H1 (cell line): ENCODE results near the gene HABP4. TPM values are rescaled to one million over a fixed set of nuclear protein-coding genes. Genes with fewer than 3 reads are reported as not detected.
A peak's percentile ranks its signal among the peaks of the same experiment; 100 is the strongest.

Experiments
- CTCF ChIA-PET: fragments of 300-600 bp; sonication (Branson Sonifier 250); formaldehyde crosslinking; loops from one replicate; lab custom pipeline; 2021; ENCODE audit not compliant: partially characterized antibody; lab: Charles Lee
- POLR2A ChIA-PET: fragments of 300-600 bp; sonication (Branson Sonifier 250); formaldehyde crosslinking; loops from one replicate; lab custom pipeline; 2021; ENCODE audit warnings: inconsistent platforms; ENCODE audit not compliant: partially characterized antibody; lab: Charles Lee
- DNase-seq, 2 experiments: peaks; one replicate each; pipeline versions ENCODE4 v3.0.0 to v3.0.0-alpha.2; 2010 to 2022; ENCODE audit warnings: low spot score in 2 of 2, low read depth in 1 of 2, mixed read lengths in 1 of 2
- FAIRE-seq: peaks from 2 replicates; lab custom pipeline; 2011; peaks lifted over from hg19 to GRCh38; lab: Jason Lieb, UNC
- H2AFZ ChIP-seq: 2 replicates; pipeline ENCODE4 v1.8.1; 2012; ENCODE audit warnings: low read length, inconsistent platforms
- H2AK5ac ChIP-seq: 2 replicates; pipeline ENCODE4 v1.6.1; 2013; ENCODE audit warnings: low read depth, low read length
- H2BK120ac ChIP-seq: replicated peaks from 2 replicates; pipeline ENCODE3; 2013; ENCODE audit warnings: low read depth, low read length, inconsistent platforms
- H2BK12ac ChIP-seq: 2 replicates; pipeline ENCODE4 v1.6.1; 2013; ENCODE audit warnings: low read depth, low read length
- H2BK15ac ChIP-seq: 2 replicates; pipeline ENCODE4 v1.6.1; 2013; ENCODE audit warnings: low read length
- H2BK20ac ChIP-seq: 2 replicates; pipeline ENCODE4 v1.6.1; 2013; ENCODE audit warnings: low read length
- H2BK5ac ChIP-seq: 2 replicates; pipeline ENCODE4 v1.6.1; 2013; ENCODE audit warnings: low read depth, low read length
- H3K14ac ChIP-seq: 2 replicates; pipeline ENCODE4 v1.6.1; 2013; ENCODE audit warnings: inconsistent platforms; ENCODE audit not compliant: insufficient read length
- H3K18ac ChIP-seq: 2 replicates; pipeline ENCODE4 v1.6.1; 2013; ENCODE audit warnings: low read length; ENCODE audit errors: extremely low read depth
- H3K23ac ChIP-seq: 2 replicates; pipeline ENCODE4 v1.6.1; 2013; ENCODE audit warnings: inconsistent platforms; ENCODE audit not compliant: insufficient read length
- H3K23me2 ChIP-seq: 2 replicates; pipeline ENCODE4 v1.6.1; 2013; ENCODE audit warnings: low read depth, low read length
- H3K27ac ChIP-seq: 2 replicates; pipeline ENCODE4 v1.6.1; 2011; ENCODE audit warnings: low read depth, low read length, inconsistent platforms
- H3K27me3 ChIP-seq, 4 experiments: replicated peaks in 1 of 4; 1 replicate in 1 of 4; 2 replicates in 3 of 4; pipeline versions ENCODE4 v1.6.1 to v1.8.1; 2011 to 2013; ENCODE audit warnings: low read length in 3 of 4, mild to moderate bottlenecking in 3 of 4, inconsistent platforms in 2 of 4, mixed read lengths in 2 of 4, moderate library complexity in 1 of 4; ENCODE audit not compliant: control insufficient read depth in 3 of 4, insufficient read depth in 3 of 4; ENCODE audit errors: extremely low read depth in 1 of 4
- H3K36me3 ChIP-seq, 4 experiments: 2 replicates each; pipeline versions ENCODE4 v1.6.1 to v1.8.1; 2011 to 2013; ENCODE audit warnings: mild to moderate bottlenecking in 4 of 4, low read length in 3 of 4, moderate library complexity in 2 of 4, control low read depth in 1 of 4, inconsistent platforms in 1 of 4; ENCODE audit not compliant: insufficient read depth in 4 of 4, control insufficient read depth in 2 of 4
- H3K4ac ChIP-seq: replicated peaks from 2 replicates; pipeline ENCODE3; 2013; ENCODE audit warnings: low read length, low read depth, mixed read lengths, inconsistent platforms; ENCODE audit not compliant: insufficient read length
- H3K4me1 ChIP-seq, 4 experiments: replicated peaks in 1 of 4; 1 replicate in 1 of 4; 2 replicates in 3 of 4; pipeline versions ENCODE4 v1.6.1 to v1.8.1; 2011 to 2013; ENCODE audit warnings: low read length in 3 of 4, inconsistent platforms in 2 of 4, mixed read lengths in 1 of 4; ENCODE audit not compliant: insufficient read depth in 4 of 4, control insufficient read depth in 3 of 4
- H3K4me2 ChIP-seq, 2 experiments: 2 replicates each; pipeline versions ENCODE4 v1.6.1 to v1.8.1; 2011 to 2013; ENCODE audit warnings: low read depth in 2 of 2, low read length in 2 of 2, control low read depth in 1 of 2, inconsistent platforms in 1 of 2, mild to moderate bottlenecking in 1 of 2; ENCODE audit not compliant: insufficient read depth in 1 of 2
- H3K4me3 ChIP-seq, 4 experiments: fragments of 200-600, 300-600 bp in 1 of 4; sonication (generic), shearing (Covaris generic), sonication (Bioruptor Twin) in 1 of 4; 2 replicates each; pipeline versions ENCODE4 v1.5.1 to v1.8.1; 2011 to 2016; ENCODE audit warnings: low read length in 4 of 4, low read depth in 3 of 4, control low read depth in 2 of 4, inconsistent platforms in 2 of 4, mild to moderate bottlenecking in 2 of 4, mixed read lengths in 1 of 4, moderate library complexity in 1 of 4; ENCODE audit not compliant: insufficient read depth in 2 of 4; ENCODE audit errors: extremely low read depth in 1 of 4
- H3K56ac ChIP-seq: replicated peaks from 2 replicates; pipeline ENCODE3; 2013; ENCODE audit warnings: low read depth, mild to moderate bottlenecking, mixed read lengths, low read length, inconsistent platforms; ENCODE audit not compliant: insufficient read length
- H3K79me1 ChIP-seq: 2 replicates; pipeline ENCODE4 v1.6.1; 2013; ENCODE audit warnings: low read depth, low read length, control low read depth
- H3K79me2 ChIP-seq, 2 experiments: 2 replicates each; pipeline versions ENCODE4 v1.6.1 to v1.8.1; 2012 to 2013; ENCODE audit warnings: low read length in 2 of 2, mild to moderate bottlenecking in 2 of 2, inconsistent platforms in 1 of 2; ENCODE audit not compliant: insufficient read depth in 2 of 2, control insufficient read depth in 1 of 2
- H3K9ac ChIP-seq, 4 experiments: replicated peaks in 1 of 4; 1 replicate in 1 of 4; 2 replicates in 3 of 4; pipeline versions ENCODE4 v1.6.1 to v1.8.1; 2011 to 2013; ENCODE audit warnings: low read depth in 3 of 4, low read length in 3 of 4, control low read depth in 2 of 4, mild to moderate bottlenecking in 2 of 4, moderate library complexity in 2 of 4, inconsistent platforms in 1 of 4; ENCODE audit errors: extremely low read depth in 1 of 4
- H3K9me3 ChIP-seq, 2 experiments: 2 replicates each; pipeline versions ENCODE4 v1.6.1 to v1.8.1; 2012 to 2013; ENCODE audit warnings: mild to moderate bottlenecking in 2 of 2, moderate library complexity in 2 of 2, control low read depth in 1 of 2, inconsistent platforms in 1 of 2, low read depth in 1 of 2, low read length in 1 of 2, mixed read lengths in 1 of 2; ENCODE audit not compliant: insufficient read depth in 2 of 2
- H4K20me1 ChIP-seq, 2 experiments: replicated peaks in 1 of 2; 2 replicates each; pipeline versions ENCODE3 to v1.8.1; 2011 to 2013; ENCODE audit warnings: inconsistent platforms in 2 of 2, low read length in 2 of 2, mild to moderate bottlenecking in 1 of 2; ENCODE audit not compliant: insufficient read depth in 2 of 2, control insufficient read depth in 1 of 2
- H4K5ac ChIP-seq: 2 replicates; pipeline ENCODE4 v1.6.1; 2013; ENCODE audit warnings: low read length, low read depth, mixed read lengths, inconsistent platforms; ENCODE audit not compliant: insufficient read length
- H4K8ac ChIP-seq: 2 replicates; pipeline ENCODE4 v1.8.0; 2013; ENCODE audit warnings: mild to moderate bottlenecking, moderate library complexity, low read length, inconsistent platforms; ENCODE audit not compliant: insufficient read depth; ENCODE audit errors: extremely low read depth
- H4K91ac ChIP-seq: replicated peaks from 2 replicates; pipeline ENCODE3; 2013; ENCODE audit warnings: low read length, mixed read lengths, inconsistent platforms; ENCODE audit not compliant: insufficient read length
- CBX5 ChIP-seq: fragments of 300-800, 300-1000 bp; sonication (generic); IDR thresholded peaks from 2 replicates; pipeline ENCODE4 v1.7.1; 2016; ENCODE audit warnings: antibody characterized with exemption, low read length, low read depth
- CHD2 ChIP-seq: IDR thresholded peaks from 2 replicates; pipeline ENCODE4 v1.6.1; 2012; ENCODE audit warnings: low read length, improper control_type of control experiment
- HDAC6 ChIP-seq: IDR thresholded peaks from one replicate; pipeline ENCODE4 v1.7.1; 2012; ENCODE audit warnings: low read depth, mild to moderate bottlenecking, inconsistent platforms, low read length, moderate library complexity
- MAFK ChIP-seq: IDR thresholded peaks from 2 replicates; pipeline ENCODE4 v1.6.1; 2012; ENCODE audit warnings: low read depth, mild to moderate bottlenecking, improper control_type of control experiment, low read length
- NRF1 ChIP-seq: IDR thresholded peaks from 2 replicates; pipeline ENCODE4 v1.6.1; 2011; ENCODE audit warnings: mild to moderate bottlenecking, low read depth, low read length, improper control_type of control experiment
- POLR2AphosphoS5 ChIP-seq: IDR thresholded peaks from 2 replicates; pipeline ENCODE4 v1.6.1; 2011; ENCODE audit warnings: low read depth, low read length
- RAD21 ChIP-seq, 2 experiments: IDR thresholded peaks in 1 of 2; conservative IDR thresholded peaks in 1 of 2; 2 replicates each; pipeline ENCODE4 v1.6.1; 2011; ENCODE audit warnings: low read depth in 2 of 2, low read length in 2 of 2, improper control_type of control experiment in 1 of 2, inconsistent platforms in 1 of 2, mild to moderate bottlenecking in 1 of 2, moderate library complexity in 1 of 2
- SUZ12 ChIP-seq: fragments of 200-600 bp; sonication (generic); IDR thresholded peaks from 2 replicates; pipeline ENCODE4 v1.6.1; 2012; ENCODE audit warnings: mild to moderate bottlenecking, inconsistent platforms, low read length, moderate library complexity, mixed read lengths
- TAF7 ChIP-seq: optimal IDR thresholded peaks from 2 replicates; pipeline ENCODE3; 2011; ENCODE audit warnings: low read depth, mild to moderate bottlenecking, inconsistent platforms, low read length, moderate library complexity, borderline replicate concordance
- YY1 ChIP-seq: IDR thresholded peaks from 2 replicates; pipeline ENCODE4 v1.6.1; 2011; ENCODE audit warnings: low read depth, mild to moderate bottlenecking, low read length
- WGBS, 2 experiments: shearing (Covaris generic) in 1 of 2; methylation state at CpG; one replicate each; pipeline versions ENCODE4 v1.1.6 to v1.1.7; 2013 to 2015; ENCODE audit warnings: low lambda C conversion rate in 2 of 2, mixed read lengths in 2 of 2, inconsistent platforms in 1 of 2, low coverage in 1 of 2, missing lambda C conversion rate in 1 of 2; ENCODE audit not compliant: insufficient replicate concordance in 2 of 2, insufficient coverage in 1 of 2, insufficient read length in 1 of 2; ENCODE audit errors: extremely low coverage in 1 of 2, missing lambda C conversion rate in 1 of 2; 5-methylcytosine and 5-hydroxymethylcytosine counted together
- polyA plus RNA-seq, 7 experiments: library from polyadenylated mRNA; depleted of rRNA in 3 of 7; stranded (reverse) in 5 of 7; unstranded in 2 of 7; fragments of >200 nt in 5 of 7; fragments of 200-250 nt in 2 of 7; gene quantifications; 1 replicate in 5 of 7; 2 replicates in 1 of 7; 4 replicates in 1 of 7; pipeline versions ENCODE4 v1.2.1 to v1.2.3, GENCODE V29; 2011 to 2013; ENCODE audit warnings: missing spikeins in 2 of 7, mixed read lengths in 2 of 7
- total RNA-seq: library from RNA; stranded (reverse); fragmentation: NEBNext Ultra II Directional; extraction: Animal tissue kit (Norgen Biotek cat#: 25700); gene quantifications from 2 replicates; pipeline ENCODE4 v1.2.1, GENCODE V29; 2021

Gene HABP4
- total and polyA plus RNA-seq, 2 of the 8 experiments (the other 6 are each of a cell fraction or from before 2014, with no cell fraction given), result 3.3 to 11.2 TPM

- Histone ChIP-seq H3K23me2 (no peaks in the 10 kb centered on the region), H4K8ac (0 out of 2 replicates have a peak overlapping the region, but pooled peaks have one; percentile 8), H4K5ac (no peak overlapping the region), H3K36me3 (peaks cover 0 to 14% (median 10%) of the 10 kb centered on the region in 4 experiments; a peak in 4 of 8 replicates), H3K9me3 (no peaks in the 10 kb centered on the region), H3K4me1 (peaks cover 0 to 4% (median 0%) of the 10 kb centered on the region in 4 experiments; a peak in 1 of 7 replicates), H3K79me2 (no peaks in the 10 kb centered on the region), H3K18ac (no peak overlapping the region), H2BK5ac (no peak overlapping the region), H3K23ac (no peak overlapping the region), H3K4me3 (no peak overlapping the region), H3K14ac (no peak overlapping the region), H2BK120ac (no peak overlapping the region), H3K9ac (no peak overlapping the region; a peak in 1 of 7 replicates), H3K4me2 (no peak overlapping the region), H2BK12ac (no peak overlapping the region), H3K4ac (no peak overlapping the region), H3K56ac (no peak overlapping the region), H2BK20ac (no peak overlapping the region), H3K27ac (no peak overlapping the region), H4K91ac (no peak overlapping the region), H3K27me3 (no peaks in the 10 kb centered on the region), H2AFZ (no peak overlapping the region), H2AK5ac (no peak overlapping the region), H3K79me1 (no peaks in the 10 kb centered on the region; the same call in 1 of the 2 replicates), H4K20me1 (peaks cover 0 to 3% of the 10 kb centered on the region in 2 experiments), H2BK15ac (no peak overlapping the region)
- CTCF ChIA-PET, result interaction anchor here (1.2 to 1.5 kb wide), 4 partner anchors 17 to 42 kb away, joined by 3 to 4 read pairs (median 3); partner anchors contain the start of gene HABP4
- WGBS, 2 experiments, result 86% methylated on average over 10 of the region's 10 CpGs; no CpG with 5 or more reads in 1 of the 2 experiments
- no peak for FAIRE-seq
- POLR2A ChIA-PET, result interaction anchor here (2.1 kb wide), 1 partner anchor 14 kb away, joined by 6 read pairs; no protein-coding TSS in a partner anchor
- DNase-seq, result no peak
- TF ChIP-seq POLR2AphosphoS5 (no peak), YY1 (no peak), TAF7 (no peak), SUZ12 (no peak), HDAC6 (no peak), RAD21 (IDR thresholded peaks at IDR 0.05 in 1 of 2, conservative IDR thresholded peaks at IDR 0.05 in 1 of 2; ENCODE audit: low read depth in 2 of 2, low read length in 2 of 2) (no peak), MAFK (no peak), CBX5 (no peak), NRF1 (no peak), CHD2 (no peak)
These were observed 41.3 kb downstream of the HABP4 start for GRCh38 chr9:96491079-96491879.
